ENCODE data around the gene TYSND1.

Gene TYSND1

GRCh38 chr10:70144372-70145110 lies 2.0 kb downstream of the TYSND1 start:
- DNase-seq (ENCODE audit: low read depth in 2 of 2): no peak
- H3K4me3 ChIP-seq (replicated peaks in 1 of 2; ENCODE audit: low read depth in 2 of 2, low read length in 2 of 2): no peak overlapping the region
- TF ChIP-seq CTCF (IDR thresholded peaks at IDR 0.05; ENCODE audit: low read depth, low read length): no peak

GRCh38 chr10:70142555-70142954 lies 3.9 kb downstream of the TYSND1 start:
- DNase-seq (ENCODE audit: low read depth in 2 of 2): no peak
- H3K4me3 ChIP-seq (replicated peaks in 1 of 2; ENCODE audit: low read depth in 2 of 2, low read length in 2 of 2): no peak overlapping the region
- no peak for TF ChIP-seq CTCF (IDR thresholded peaks at IDR 0.05; ENCODE audit: low read depth, low read length)

- no peak for DNase-seq (ENCODE audit: low read depth in 2 of 2)
- H3K4me3 ChIP-seq (replicated peaks in 1 of 2; ENCODE audit: low read depth in 2 of 2, low read length in 2 of 2): no peak overlapping the region
- no peak for TF ChIP-seq CTCF (IDR thresholded peaks at IDR 0.05; ENCODE audit: low read depth, low read length)
Observed at GRCh38 chr10:70140297-70140696, 6.2 kb downstream of the TYSND1 start.

GRCh38 chr10:70139997-70140250 lies 6.6 kb downstream of the TYSND1 start:
- TF ChIP-seq CTCF (IDR thresholded peaks at IDR 0.05; ENCODE audit: low read depth, low read length): no peak
- H3K4me3 ChIP-seq (replicated peaks in 1 of 2; ENCODE audit: low read depth in 2 of 2, low read length in 2 of 2): no peak overlapping the region
- no peak for DNase-seq (ENCODE audit: low read depth in 2 of 2)

GRCh38 chr10:70139151-70139996 lies 7.1 kb downstream of the TYSND1 start:
- DNase-seq (ENCODE audit: low read depth in 2 of 2): no peak
- TF ChIP-seq CTCF (IDR thresholded peaks at IDR 0.05; ENCODE audit: low read depth, low read length): no peak
- H3K4me3 ChIP-seq (replicated peaks in 1 of 2; ENCODE audit: low read depth in 2 of 2, low read length in 2 of 2): no peak overlapping the region

- no peak overlapping the region for H3K4me3 ChIP-seq (replicated peaks in 1 of 2; ENCODE audit: low read depth in 2 of 2, low read length in 2 of 2)
- no peak for TF ChIP-seq CTCF (IDR thresholded peaks at IDR 0.05; ENCODE audit: low read depth, low read length)
- DNase-seq (ENCODE audit: low read depth in 2 of 2): no peak
Observed at GRCh38 chr10:70137927-70138883, 8.3 kb downstream of the TYSND1 start.
